ENCODE data around the gene SENP6.
A peak's percentile ranks its signal among the peaks of the same experiment; 100 is the strongest.
"Not testable (repeated sequence)": the region's sequence is repeated elsewhere in the genome, so short reads cannot be mapped to it uniquely, and the experiment has no call there.

Gene SENP6

GRCh38 chr6:75601304-75602245 lies at the start of gene SENP6:
Gene SENP6 (plus strand): TSS chr6:75601880. CDS start chr6:75602525, 645 bp downstream.
- peak; percentile 58 to 66 (median 64) for DNase-seq

DNA sequence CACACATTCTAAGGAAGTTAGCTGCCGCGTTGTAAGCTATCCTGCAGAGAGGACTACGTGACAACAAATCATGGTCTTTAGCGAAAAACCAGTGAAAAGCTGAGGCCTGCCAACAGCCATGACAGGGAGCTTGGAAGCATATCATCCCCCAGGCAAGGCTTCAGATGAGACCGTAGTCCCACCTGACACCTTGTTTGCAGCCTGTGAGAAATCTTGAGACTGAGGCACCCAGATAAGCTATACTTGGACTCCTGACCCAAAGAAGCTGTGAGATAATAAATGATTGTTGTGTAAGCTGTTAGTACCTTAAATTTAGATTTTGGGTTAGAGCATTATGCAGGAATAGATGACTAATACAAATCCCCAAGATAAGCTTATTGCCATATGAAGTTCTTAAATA lies 45.4 kb upstream of the SENP6 start:
- no peak for DNase-seq

GRCh38 chr6:75557068-75557467 lies 44.6 kb upstream of the SENP6 start:
- DNase-seq, result no peak

DNA sequence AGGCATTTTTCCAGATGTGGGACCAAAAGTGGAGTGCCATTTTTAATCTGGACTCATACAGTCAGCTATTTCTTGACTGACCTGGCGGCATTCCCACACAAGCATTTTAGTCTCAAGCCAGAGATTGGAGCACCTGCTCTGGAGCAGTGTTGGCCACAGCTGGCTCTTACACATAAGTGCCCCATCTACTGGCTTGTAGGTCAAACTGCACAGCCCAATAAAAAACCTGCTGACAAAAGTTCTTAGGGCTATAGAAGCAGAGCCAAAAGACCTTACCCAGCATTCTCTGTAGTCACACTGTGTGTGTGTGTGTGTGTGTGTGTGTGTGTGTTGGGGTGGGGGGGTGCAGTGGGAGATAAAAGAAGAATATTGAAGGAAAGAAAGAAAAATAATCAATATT lies 38.6 kb upstream of the SENP6 start:
- no peak for DNase-seq

DNA sequence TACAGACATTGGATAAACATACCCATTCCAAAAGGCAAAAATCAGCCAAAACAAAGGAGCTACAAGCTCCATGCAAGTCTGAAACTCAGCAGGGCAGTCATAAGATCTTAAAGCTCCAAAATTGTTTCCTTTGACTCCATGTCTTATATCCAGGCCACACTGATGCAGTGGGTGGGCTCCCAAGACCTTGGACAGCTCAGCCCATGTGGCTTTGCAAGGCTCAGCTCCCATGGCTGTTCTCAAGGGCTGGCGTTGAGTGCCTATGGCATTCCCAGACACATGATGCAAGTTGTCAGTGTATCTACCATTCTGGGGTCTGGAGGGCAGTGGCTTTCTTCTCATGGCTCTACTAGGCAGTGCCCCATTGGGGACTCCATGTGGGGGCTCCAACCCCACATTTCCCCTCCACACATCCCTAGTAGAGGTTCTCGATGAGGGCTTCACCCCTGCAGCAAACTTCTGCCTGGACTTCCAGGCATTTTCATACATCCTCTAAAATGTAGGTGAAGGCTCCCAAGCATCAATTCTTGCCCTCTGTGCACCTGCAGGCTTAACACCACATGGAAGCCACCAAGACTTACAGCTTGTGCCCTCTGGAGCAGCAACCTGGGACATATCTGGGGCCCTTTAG lies 35.4 kb upstream of the SENP6 start:
- DNase-seq, result no peak

DNA sequence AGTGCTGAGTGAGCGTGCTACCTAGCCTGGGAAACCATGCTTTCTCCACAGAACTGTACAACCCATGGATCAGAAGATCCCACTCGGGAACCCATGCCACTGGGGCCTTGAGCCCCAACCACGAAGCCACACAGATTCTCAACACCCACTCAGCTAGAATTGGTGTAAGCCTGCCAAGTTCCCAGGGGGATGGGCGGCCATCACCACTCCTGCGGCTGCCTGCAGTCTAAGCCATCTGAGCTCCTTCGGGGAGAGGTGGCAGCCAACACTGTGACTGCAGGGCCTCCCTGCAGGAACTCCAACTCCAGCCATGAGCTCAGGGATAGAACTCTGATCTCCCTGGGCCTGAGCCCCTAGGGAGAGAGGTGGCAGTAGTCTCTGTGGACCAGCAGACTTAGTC lies 33.6 kb upstream of the SENP6 start:
- DNase-seq, result no peak

DNA sequence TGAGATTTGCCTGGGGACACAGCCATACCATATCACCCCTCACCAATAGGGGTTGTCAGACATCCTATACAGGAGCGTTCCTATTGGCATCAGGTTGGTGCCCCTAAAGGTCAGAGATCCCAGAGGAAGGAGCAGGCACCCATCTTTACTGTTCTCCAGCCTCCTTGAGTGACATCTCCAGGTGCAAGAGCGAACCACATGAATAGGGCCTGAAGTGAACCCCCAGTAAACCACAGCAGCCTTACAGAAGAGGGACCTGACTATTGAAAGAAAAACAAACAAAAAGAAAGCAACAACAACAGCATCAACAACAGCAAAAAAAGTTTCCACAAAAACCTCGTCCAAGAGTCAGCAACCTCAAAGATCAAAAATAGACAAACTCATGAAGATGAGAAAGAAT lies 32.7 kb upstream of the SENP6 start:
- no peak for DNase-seq

DNA sequence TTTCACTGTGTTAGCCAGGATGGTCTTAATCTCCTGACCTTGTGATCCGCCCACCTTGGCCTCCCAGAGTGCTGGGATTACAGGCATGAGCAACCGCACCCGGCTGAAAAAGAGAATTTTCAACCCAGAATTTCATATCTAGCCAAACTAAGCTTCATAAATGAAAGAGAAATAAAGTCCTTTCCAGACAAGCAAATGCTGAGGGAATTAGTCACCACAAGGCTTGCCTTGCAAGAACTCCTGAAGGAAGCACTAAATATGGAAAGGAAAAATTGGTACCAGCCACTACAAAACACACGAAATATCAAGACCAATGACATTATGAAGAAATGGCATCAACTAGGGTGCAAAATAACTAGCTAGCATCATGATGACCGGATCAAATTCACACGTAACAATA lies 31.0 kb upstream of the SENP6 start:
- not testable (repeated sequence) for DNase-seq

DNA sequence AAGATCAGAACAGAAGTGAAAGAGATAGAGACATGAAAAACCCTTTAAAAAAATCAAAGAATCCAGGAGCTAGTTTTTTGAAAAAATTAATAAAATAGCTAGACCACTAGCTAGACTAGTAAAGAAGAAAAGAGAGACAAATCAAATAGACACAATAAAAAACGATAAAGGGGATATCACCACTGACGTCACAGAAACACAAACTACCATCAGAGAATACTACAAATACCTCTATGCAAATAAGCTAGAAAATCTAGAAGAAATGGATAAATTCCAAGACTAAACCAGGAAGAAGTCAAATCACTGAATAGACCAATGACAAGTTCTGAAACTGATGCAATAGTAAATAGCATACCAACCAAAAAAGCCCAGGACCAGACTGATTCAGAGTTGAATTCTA lies 29.6 kb upstream of the SENP6 start:
- DNase-seq, result no peak

- no peak for DNase-seq
Measured at GRCh38 chr6:75579951-75580350, 21.7 kb upstream of the SENP6 start.

DNA sequence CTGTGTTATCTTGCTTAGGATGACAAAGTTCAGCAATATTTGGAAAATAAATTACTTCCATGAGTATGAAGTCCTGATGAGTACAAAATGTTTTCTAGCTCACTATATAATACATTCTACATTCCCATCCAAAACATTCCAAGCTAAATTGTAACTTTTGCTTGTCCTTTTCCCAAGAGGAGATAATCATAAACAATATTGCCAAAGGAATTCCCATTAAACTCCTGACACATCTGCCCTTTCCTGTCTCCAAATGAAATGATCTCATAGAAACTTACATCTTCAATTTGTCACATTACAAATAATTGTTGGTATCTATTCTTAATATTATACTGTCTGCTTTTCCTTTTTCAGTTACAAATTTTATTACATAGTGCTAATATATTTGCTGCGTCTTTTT lies 20.4 kb upstream of the SENP6 start:
- DNase-seq, result no peak

GRCh38 chr6:75584552-75584951 lies 17.1 kb upstream of the SENP6 start:
- not testable (repeated sequence) for DNase-seq

- DNase-seq, result no peak
Measured at GRCh38 chr6:75588948-75589347, 12.7 kb upstream of the SENP6 start.

DNA sequence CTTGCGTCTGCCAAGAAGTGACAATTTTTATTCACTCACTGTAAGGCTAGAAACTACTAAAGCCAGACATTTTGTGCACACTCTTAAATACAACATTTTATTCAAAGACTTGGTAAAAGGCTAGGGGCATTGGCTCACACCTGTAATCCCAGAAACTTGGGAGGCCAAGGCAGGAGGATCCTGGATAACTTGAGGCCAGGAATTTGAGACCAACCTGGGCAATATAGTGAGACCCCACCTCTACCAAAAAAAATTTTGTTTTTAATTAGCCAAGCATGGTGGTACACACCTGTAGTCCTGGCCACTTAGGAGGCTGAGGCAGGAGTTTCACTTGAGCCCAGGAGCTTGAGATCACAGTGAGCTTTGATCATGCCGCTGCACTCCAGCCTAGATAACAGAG lies 11.3 kb upstream of the SENP6 start:
- DNase-seq, result no peak

GRCh38 chr6:75596380-75596779 lies 5.3 kb upstream of the SENP6 start:
- not testable (repeated sequence) for DNase-seq

DNA sequence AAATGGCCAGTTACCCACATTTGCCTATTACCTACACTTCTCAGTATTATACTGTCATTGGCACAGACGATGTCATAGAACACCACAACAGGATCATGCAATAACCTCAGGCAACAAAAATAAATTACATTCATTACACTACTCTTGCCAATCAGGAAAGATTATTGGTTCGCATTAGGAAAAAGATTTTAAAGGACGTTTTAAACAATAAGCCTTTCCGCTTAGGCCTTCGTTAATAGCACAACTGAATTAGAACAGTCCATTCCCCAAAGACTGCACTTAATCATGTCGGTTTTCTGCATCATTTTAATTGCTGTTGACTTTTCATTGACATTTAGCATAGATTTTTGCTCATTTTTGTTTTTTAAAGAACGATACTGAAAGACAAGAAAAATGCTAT lies 912 bp upstream of the SENP6 start:
- no peak for DNase-seq

DNA sequence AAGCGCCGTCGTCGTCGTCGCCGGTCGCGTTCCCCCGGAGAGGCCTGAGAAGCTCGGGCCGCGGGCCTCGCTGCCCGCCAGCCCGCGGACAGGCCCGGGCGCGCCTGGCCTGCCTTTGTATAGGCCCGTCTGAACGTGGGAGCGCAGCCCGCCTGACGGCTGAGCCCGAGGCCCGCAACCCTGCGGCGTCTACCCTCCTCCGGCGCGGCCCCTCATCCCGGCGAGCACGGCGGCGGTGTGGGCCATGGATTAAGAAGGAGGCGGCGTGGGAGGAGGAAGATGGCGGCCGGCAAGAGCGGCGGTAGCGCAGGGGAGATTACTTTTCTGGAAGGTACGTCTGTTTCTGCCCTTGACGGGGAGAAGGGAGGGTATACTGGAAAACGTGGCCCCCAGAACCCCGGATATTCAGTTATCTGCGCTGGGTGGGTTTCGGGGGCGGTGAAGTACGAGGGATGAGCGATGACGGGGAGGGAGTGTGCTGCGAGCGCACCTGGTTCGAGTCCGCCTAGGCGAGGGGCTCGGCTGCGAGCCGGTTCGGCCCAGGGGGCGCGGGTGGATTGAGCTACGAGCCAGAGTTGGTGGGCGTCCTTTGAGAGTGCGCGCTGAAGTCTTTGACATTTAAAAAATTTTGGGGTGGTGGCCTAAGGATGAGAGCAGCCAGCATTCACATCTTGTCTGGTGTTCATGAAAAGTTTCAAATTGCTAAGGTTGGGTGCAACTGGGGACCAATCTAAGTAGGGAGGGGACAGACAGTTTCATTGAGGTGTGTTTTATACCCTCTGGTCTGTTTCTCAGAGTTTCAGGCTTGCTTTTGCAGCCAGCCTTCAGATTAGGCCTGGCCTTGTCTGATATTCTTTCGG lies 796 bp downstream of the SENP6 start:
- peak; percentile 24 to 50 (median 33) for DNase-seq

- no peak for DNase-seq
Measured at GRCh38 chr6:75603106-75603420, 1.4 kb downstream of the SENP6 start.

GRCh38 chr6:75604294-75604693 lies 2.6 kb downstream of the SENP6 start:
- DNase-seq, result no peak

DNA sequence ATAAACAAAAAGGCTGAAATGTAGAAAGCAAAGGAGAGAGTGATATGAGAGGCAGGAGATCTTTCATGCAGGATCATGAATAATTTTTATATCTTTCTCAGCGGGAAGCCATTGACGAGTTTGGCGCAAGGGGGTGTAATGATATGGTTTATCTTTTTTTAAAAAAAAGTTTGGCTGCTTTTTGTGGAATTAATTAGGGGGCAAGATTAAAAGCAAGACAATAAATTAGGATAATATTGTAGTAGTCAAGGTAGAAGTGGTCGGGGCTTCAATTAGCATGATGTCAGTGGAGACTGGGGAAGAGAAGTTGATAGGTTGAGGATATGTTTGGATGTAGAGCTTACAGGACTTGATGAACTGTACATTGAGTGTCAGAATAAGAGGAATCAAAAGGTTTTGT lies 4.0 kb downstream of the SENP6 start:
- DNase-seq, result no peak

GRCh38 chr6:75608304-75608703 lies 6.6 kb downstream of the SENP6 start:
- no peak for DNase-seq

DNA sequence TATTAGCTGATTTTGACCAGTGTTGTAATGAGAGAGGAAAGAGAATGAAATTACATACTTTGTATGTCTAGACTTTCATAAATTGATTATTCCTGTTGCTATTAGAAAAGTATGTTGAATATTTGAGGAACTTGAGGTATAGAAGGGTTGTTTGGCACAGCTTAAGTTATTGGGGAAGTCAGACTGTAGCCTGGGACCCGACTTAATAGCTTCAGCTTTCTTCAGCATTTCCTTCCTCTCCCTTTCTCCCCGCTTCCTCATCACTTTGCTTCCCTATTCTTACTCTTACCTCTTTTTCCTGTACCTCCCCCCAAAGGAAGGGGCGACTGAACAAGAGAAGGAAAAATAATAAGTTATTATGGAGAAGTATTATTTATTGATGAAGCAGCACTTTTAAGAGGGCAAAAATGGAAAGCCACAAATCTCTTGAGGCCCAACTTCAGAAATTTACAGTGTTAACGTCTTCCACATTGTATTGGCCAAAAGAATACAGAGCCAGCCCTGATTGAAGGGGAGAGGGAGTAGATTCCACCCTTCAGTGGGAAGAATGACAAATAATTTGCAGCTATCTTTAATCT lies 7.4 kb downstream of the SENP6 start:
- no peak for DNase-seq
